Measurements from ENCODE around the gene PPP2CA. TPM values are rescaled to one million over a fixed set of nuclear protein-coding genes. Genes with fewer than 3 reads are reported as not detected.
A peak's percentile ranks its signal among the peaks of the same experiment; 100 is the strongest.

Gene PPP2CA
- total and polyA plus RNA-seq, 2 of the 13 experiments (the other 11 are each of a cell fraction or from before 2014, with no cell fraction given): 82.4 to 171 TPM

GRCh38 chr5:134184155-134185135, 41.4 kb downstream of the PPP2CA start (continued):
- TF ChIP-seq ZNF318 (CRISPR knock-in tag; IDR thresholded peaks at IDR 0.05) (0 out of 2 replicates have a peak, but pooled peaks have one; percentile 34), SP2 (CRISPR knock-in tag; IDR thresholded peaks at IDR 0.05) (no peak), TRIM24 (CRISPR knock-in tag; IDR thresholded peaks at IDR 0.05) (no peak), FOXA3 (CRISPR knock-in tag; IDR thresholded peaks at IDR 0.05) (0 out of 2 replicates have a peak, but pooled peaks have one; percentile 12), FLYWCH1 (CRISPR knock-in tag; IDR thresholded peaks at IDR 0.05) (no peak), ESRRA (CRISPR knock-in tag; IDR thresholded peaks at IDR 0.05; ENCODE audit: low read depth) (0 out of 2 replicates have a peak, but pooled peaks have one; percentile 26), ZNF484 (CRISPR knock-in tag; IDR thresholded peaks at IDR 0.05; ENCODE audit: borderline replicate concordance, low read depth) (no peak), ZNF331 (CRISPR knock-in tag; IDR thresholded peaks at IDR 0.05) (no peak), ATM (IDR thresholded peaks at IDR 0.05; ENCODE audit: borderline replicate concordance) (no peak), CHCHD3 (CRISPR knock-in tag; IDR thresholded peaks at IDR 0.05) (0 out of 2 replicates have a peak, but pooled peaks have one; percentile 47), PPARG (CRISPR knock-in tag; conservative IDR thresholded peaks at IDR 0.05) (no peak), ZBTB7B (CRISPR knock-in tag; IDR thresholded peaks at IDR 0.05) (no peak)
- TF ChIP-seq, protein P1, sequence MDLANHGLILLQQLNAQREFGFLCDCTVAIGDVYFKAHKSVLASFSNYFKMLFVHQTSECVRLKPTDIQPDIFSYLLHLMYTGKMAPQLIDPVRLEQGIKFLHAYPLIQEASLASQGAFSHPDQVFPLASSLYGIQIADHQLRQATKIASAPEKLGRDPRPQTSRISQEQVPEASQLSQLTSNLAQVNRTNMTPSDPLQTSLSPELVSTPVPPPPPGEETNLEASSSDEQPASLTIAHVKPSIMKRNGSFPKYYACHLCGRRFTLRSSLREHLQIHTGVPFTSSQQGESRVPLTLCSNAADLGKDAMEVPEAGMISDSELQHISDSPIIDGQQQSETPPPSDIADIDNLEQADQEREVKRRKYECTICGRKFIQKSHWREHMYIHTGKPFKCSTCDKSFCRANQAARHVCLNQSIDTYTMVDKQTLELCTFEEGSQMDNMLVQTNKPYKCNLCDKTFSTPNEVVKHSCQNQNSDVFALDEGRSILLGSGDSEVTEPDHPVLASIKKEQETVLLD (CRISPR knock-in tag; IDR thresholded peaks at IDR 0.05; ENCODE audit: low read depth): no peak
- TF ChIP-seq, protein P2, sequence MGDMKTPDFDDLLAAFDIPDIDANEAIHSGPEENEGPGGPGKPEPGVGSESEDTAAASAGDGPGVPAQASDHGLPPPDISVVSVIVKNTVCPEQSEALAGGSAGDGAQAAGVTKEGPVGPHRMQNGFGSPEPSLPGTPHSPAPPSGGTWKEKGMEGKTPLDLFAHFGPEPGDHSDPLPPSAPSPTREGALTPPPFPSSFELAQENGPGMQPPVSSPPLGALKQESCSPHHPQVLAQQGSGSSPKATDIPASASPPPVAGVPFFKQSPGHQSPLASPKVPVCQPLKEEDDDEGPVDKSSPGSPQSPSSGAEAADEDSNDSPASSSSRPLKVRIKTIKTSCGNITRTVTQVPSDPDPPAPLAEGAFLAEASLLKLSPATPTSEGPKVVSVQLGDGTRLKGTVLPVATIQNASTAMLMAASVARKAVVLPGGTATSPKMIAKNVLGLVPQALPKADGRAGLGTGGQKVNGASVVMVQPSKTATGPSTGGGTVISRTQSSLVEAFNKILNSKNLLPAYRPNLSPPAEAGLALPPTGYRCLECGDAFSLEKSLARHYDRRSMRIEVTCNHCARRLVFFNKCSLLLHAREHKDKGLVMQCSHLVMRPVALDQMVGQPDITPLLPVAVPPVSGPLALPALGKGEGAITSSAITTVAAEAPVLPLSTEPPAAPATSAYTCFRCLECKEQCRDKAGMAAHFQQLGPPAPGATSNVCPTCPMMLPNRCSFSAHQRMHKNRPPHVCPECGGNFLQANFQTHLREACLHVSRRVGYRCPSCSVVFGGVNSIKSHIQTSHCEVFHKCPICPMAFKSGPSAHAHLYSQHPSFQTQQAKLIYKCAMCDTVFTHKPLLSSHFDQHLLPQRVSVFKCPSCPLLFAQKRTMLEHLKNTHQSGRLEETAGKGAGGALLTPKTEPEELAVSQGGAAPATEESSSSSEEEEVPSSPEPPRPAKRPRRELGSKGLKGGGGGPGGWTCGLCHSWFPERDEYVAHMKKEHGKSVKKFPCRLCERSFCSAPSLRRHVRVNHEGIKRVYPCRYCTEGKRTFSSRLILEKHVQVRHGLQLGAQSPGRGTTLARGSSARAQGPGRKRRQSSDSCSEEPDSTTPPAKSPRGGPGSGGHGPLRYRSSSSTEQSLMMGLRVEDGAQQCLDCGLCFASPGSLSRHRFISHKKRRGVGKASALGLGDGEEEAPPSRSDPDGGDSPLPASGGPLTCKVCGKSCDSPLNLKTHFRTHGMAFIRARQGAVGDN (CRISPR knock-in tag; IDR thresholded peaks at IDR 0.05): peak; percentile 34; the same call in 1 of the 2 replicates

Data from HepG2 (cell line).